GM19238 (cell line): ENCODE measurements around the gene SAC3D1.
A peak's percentile ranks its signal among the peaks of the same experiment; 100 is the strongest.
"Not testable (repeated sequence)": the region's sequence is repeated elsewhere in the genome, so short reads cannot be mapped to it uniquely, and the experiment has no call there.

Experiments
- DNase-seq: peaks from one replicate; pipeline ENCODE4 v3.0.0; 2011; ENCODE audit warnings: low spot score; ENCODE audit not compliant: insufficient read length

The SAC3D1 gene

GRCh38 chr11:65023502-65023901 lies 17.5 kb upstream of the SAC3D1 start:
- not testable (repeated sequence) for DNase-seq

- no peak for DNase-seq
Observed at GRCh38 chr11:65026810-65027209, 14.2 kb upstream of the SAC3D1 start.

- DNase-seq: peak; percentile 90
Observed at GRCh38 chr11:65027213-65028067, 13.6 kb upstream of the SAC3D1 start, which contains the start of gene SNX15. Gene SNX15, plus strand, starts transcription at chr11:65027439. Its CDS starts 99 bp downstream, at chr11:65027538.

- no peak for DNase-seq
Observed at GRCh38 chr11:65032216-65032615, 8.8 kb upstream of the SAC3D1 start.

GRCh38 chr11:65034423-65034822 lies 6.6 kb upstream of the SAC3D1 start:
- DNase-seq: no peak

GRCh38 chr11:65035579-65035978 lies 5.4 kb upstream of the SAC3D1 start:
- no peak for DNase-seq

GRCh38 chr11:65036931-65037330 lies 4.1 kb upstream of the SAC3D1 start:
- no peak for DNase-seq

GRCh38 chr11:65040520-65040846 lies 527 bp upstream of the SAC3D1 start:
- no peak for DNase-seq

- DNase-seq: no peak
Observed at GRCh38 chr11:65042891-65043290, 1.9 kb downstream of the SAC3D1 start.

GRCh38 chr11:65043881-65044501 lies 3.0 kb downstream of the SAC3D1 start:
- DNase-seq: no peak

GRCh38 chr11:65045061-65045460 lies 4.1 kb downstream of the SAC3D1 start:
- DNase-seq: no peak

DNA sequence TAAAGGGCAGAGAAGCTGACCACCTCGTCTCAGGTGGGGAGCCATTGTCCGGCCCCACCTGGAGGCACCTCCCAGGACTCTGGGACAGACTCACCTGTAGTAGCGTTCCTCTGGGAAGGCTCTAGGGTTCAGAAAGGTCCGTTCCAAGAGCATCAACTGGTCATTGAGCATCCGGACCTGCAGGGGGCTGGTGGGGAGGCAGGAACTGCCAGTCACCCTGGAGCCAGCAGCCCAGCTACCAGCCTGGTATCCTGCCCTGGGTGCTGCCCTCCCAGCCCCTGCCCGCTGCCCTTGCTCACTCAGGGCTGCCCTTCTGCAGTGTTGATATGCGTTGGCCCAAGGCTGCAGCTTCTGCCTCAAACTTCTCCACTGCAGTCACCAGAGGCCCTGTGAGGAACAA lies 4.7 kb downstream of the SAC3D1 start:
- DNase-seq: no peak

GRCh38 chr11:65047581-65048422 lies 6.8 kb downstream of the SAC3D1 start:
- DNase-seq: peak; percentile 45

DNA sequence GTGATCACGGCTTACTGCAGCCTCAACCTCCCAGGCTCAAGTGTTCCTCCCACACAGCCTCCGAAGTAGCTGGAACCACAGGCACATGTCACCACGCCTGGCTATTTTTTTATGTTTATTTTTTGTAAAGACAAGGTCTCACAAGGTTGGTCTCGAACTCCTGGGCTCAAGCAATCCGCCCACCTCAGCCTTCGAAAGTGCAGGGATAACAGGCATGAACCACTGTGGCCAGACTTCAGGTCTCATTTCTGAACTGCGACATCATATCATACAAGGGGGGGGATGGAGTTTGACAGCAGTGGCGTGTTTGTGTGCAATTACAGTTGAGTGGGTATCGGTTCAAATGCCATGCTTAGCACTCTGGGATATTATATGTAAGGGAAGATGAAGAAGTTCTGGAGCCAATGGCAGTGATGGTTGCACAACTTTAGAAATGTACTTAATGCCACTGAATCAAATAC lies 10.4 kb downstream of the SAC3D1 start:
- no peak for DNase-seq

DNA sequence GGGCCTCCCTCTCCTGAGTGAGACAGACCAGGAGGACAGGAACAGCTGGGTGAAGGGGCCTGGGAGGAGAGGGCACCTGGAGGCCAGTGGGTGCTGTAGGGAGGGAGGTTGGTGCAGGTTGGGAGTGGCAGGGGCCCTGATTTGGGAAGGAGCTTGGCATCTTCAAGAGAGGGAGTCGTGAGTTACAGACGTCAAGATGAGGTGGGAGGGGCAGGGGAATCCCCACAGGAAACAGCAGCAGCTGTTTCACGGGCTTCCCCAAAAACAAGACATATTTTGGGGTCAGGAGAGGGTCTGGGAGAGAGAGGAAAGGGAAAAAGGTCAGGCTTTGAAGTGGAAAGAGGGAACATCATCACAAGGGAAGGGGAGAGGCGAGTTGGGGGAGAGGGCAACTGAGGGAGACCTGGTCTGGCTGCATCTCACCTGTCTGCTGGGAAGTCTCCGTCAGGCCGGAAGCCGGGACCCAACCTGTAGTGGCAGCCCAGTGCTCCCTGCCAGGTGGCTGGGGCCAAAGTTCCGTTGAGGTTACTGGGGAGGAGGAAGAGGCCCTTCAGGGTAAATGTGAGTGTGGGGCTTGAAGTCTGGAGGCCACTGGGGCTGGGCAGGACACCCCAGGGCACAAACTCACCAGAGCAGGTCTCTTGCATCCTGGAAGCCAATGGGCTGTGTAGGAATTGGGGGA lies 13.0 kb downstream of the SAC3D1 start:
- peak; percentile 44 for DNase-seq

- peak; percentile 36 for DNase-seq
Observed at GRCh38 chr11:65055538-65055937, 14.5 kb downstream of the SAC3D1 start.

GRCh38 chr11:65056999-65057398 lies 16.0 kb downstream of the SAC3D1 start:
- DNase-seq: no peak

DNA sequence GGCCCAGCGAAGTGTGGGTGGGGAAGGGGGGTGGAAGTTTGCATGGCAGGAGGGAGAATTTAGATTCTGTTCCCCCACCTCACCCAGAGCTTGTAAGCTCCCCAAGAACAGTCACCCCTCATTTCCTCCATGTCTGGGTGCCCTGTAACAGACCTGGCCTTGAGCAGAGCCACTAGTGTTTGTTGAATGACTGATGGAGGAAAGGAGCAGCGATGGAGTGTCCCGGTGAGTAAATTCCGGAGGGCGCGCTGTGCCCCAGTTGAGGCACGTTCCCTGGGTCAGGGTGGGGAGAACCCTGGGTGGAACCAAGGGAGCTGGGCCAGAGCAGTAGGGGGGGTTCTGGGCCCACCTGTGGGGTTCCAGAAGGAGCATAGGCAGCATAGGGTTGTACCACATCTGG lies 16.5 kb downstream of the SAC3D1 start:
- no peak for DNase-seq

DNA sequence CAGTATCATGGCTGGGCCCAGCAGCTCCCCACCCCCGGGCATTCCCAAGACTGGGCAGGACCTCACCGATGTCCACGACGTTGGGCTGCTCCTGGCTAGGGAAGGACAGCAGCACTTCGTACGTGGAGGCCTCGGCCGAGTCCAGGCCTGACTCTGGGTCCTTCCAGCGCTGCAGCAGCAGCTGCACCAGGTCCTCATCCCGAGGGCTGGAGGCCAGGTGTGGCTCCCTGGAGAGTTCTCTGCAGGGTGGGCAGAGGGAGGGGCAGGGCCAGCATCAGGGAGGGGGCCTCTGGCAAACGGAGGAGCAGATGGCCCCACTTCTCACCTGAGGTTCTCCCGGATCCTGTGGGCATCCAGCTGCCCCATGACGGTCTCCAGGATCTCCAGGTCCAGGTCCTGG lies 17.0 kb downstream of the SAC3D1 start:
- DNase-seq: no peak

DNA sequence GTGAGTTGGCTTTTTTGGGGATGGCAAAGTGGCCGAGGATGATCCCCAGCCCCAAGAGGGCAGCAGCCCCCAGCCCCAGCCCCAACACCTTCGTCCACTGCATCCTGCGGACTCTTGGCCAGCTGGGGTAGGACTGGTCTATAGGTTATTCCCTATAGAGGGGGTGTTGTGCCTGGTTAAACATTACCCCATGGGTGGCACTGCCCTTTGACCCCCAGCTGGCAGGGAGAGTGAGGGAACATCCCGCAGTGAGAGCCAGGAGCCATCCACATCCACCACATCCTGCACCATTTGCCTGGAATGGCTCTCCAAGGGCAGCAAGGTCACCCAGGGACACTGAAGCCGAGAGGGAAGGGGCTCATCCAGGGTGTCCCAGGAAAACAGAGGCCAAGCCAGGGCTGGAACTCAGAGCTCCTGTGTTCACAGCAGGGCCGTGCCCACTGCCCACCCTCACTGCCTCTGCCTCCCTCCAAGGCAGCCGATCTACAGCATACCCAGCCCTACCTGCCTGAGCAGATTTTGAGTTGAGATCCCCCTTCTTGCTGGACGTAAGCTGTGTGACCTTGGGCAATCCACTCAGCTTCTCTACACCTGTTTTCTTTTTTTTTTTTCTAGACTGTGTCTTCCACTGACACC lies 17.5 kb downstream of the SAC3D1 start, which contains the start of gene NAALADL1:
NAALADL1 (minus strand) TSS at position 135 of the 636 bp plus-strand sequence; CDS start at position 103, 32 bp downstream.
- no peak for DNase-seq

- no peak for DNase-seq
Observed at GRCh38 chr11:65059523-65059922, 18.5 kb downstream of the SAC3D1 start.
